Epithelial cell of proximal tubule (primary cell): ENCODE measurements around the gene UGDH. TPM values are rescaled to one million over a fixed set of nuclear protein-coding genes. Genes with fewer than 3 reads are reported as not detected.
"Not testable (repeated sequence)": the region's sequence is repeated elsewhere in the genome, so short reads cannot be mapped to it uniquely, and the experiment has no call there.

Experiments
- DNase-seq: peaks from one replicate; pipeline ENCODE4 v3.0.0-alpha.2; 2011; ENCODE audit warnings: low read depth
- H3K4me3 ChIP-seq: 2 replicates; pipeline ENCODE4 v1.5.1; 2011; ENCODE audit warnings: low read depth, mild to moderate bottlenecking, low read length
- CTCF ChIP-seq: conservative IDR thresholded peaks from 2 replicates; pipeline ENCODE4 v1.5.1; 2012; ENCODE audit warnings: low read depth, mild to moderate bottlenecking, low read length
- total RNA-seq: library from RNA; depleted of rRNA; stranded (reverse); fragments of >200 nt; gene quantifications from 2 replicates; pipeline ENCODE4 v1.2.3, GENCODE V29; 2015

Gene UGDH
- total RNA-seq, 1 donor from 2014 or later: 97.4 TPM

DNA sequence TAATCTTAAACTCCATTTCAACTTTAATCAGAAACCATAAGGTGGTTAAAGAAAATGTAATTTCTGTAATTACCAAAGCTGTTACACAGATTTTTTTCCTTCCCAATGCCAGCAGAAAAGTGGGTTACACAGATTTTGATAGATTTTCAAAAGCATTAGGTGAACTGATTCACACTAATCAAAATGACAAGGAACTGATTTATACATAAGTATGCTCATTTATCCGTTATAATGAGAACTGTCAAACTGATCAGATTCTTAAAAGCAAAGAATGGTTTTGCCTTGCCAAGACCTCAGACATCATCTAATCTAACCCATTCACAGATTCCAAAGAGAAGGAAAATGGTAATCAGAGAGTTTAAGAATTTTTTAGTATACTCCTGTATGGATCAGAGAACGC, 5.2 kb downstream of the UGDH start:
- TF ChIP-seq CTCF: no peak
- no peak overlapping the region for H3K4me3 ChIP-seq
- no peak for DNase-seq

GRCh38 chr4:39521253-39521919, 5.9 kb downstream of the UGDH start:
- no peak for DNase-seq
- TF ChIP-seq CTCF: no peak
- no peak overlapping the region for H3K4me3 ChIP-seq

DNA sequence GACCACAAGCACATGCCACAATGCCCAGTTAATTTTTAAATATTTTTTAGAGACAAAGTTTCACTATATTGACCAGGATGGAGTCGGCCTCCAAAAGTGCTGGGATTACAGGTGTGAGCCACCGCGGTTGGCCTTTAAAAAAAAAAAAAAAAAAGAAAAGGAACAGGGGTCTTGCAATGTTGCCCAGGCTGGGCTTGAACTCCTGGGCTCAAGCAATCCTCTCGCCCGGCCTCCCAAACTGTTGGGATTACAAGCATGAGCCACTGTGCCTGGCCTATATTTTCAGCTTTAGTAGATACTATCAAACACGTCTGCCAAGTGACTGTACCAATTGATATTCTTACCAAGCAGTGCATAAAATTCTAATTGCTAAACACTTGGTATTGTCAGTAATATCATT, 8.8 kb downstream of the UGDH start:
- no peak for DNase-seq
- H3K4me3 ChIP-seq: no peak overlapping the region
- no peak for TF ChIP-seq CTCF

GRCh38 chr4:39516407-39516966, 10.8 kb downstream of the UGDH start:
- H3K4me3 ChIP-seq: no peak overlapping the region
- no peak for TF ChIP-seq CTCF
- DNase-seq: no peak

- H3K4me3 ChIP-seq, DNase-seq: not testable (repeated sequence)
Observed at GRCh38 chr4:39515669-39516401, 11.4 kb downstream of the UGDH start.

DNA sequence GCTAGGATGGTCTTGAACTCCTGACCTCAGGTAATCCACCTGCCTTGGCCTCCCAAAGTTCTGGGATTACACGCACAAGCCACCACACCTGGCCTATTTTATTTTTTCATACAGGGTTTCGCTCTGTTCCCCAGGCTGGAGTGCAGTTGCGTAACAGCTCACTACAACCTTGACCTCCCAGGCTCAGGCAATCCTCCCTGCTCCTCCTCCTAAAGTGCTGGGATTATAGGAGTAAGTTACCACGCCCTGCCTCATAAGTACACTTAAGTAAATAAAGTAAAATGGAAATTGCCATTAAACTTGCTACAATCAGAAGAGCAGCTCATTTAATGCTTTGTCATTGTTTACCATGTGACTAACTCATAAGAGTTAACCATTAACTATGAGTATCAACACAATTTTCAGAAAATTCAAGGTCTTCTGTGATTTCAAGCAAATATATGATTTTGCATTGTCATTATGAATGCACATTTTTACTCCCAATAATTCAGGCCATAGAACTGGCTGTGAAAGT, 12.3 kb downstream of the UGDH start:
- DNase-seq: peak; percentile 46

DNA sequence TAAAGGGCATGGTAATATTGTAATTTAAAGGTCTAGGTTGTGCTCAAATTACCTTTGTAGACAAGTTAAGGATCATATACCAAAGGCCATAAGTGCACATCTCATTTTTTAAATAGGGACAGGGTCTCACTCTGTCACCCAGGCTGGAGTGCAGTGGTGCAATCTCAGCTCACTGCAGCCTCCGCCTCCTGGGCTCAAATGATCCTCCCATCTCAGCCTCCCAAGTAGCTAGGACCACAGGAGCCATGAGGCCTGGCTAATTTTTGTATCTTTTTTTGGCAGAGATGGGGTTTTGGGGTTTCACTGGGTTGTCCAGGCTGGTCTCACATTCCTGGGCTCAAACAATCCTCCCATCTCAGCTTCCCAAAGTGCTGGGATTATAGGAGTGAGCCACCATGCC, 13.0 kb downstream of the UGDH start:
- DNase-seq, H3K4me3 ChIP-seq: not testable (repeated sequence)

More for the DNA sequence above, 12.3 kb downstream of the UGDH start:
- no peak for TF ChIP-seq CTCF
- no peak overlapping the region for H3K4me3 ChIP-seq
